Amniotic epithelial cell (primary cell): ENCODE results near the gene DLEC1.
A peak's percentile ranks its signal among the peaks of the same experiment; 100 is the strongest.
"Not testable (repeated sequence)": the region's sequence is repeated elsewhere in the genome, so short reads cannot be mapped to it uniquely, and the experiment has no call there.

ENCODE experiments used
- DNase-seq: peaks from one replicate; pipeline ENCODE4 v3.0.0-alpha.2; 2010; ENCODE audit warnings: low read depth

DLEC1 gene

DNA sequence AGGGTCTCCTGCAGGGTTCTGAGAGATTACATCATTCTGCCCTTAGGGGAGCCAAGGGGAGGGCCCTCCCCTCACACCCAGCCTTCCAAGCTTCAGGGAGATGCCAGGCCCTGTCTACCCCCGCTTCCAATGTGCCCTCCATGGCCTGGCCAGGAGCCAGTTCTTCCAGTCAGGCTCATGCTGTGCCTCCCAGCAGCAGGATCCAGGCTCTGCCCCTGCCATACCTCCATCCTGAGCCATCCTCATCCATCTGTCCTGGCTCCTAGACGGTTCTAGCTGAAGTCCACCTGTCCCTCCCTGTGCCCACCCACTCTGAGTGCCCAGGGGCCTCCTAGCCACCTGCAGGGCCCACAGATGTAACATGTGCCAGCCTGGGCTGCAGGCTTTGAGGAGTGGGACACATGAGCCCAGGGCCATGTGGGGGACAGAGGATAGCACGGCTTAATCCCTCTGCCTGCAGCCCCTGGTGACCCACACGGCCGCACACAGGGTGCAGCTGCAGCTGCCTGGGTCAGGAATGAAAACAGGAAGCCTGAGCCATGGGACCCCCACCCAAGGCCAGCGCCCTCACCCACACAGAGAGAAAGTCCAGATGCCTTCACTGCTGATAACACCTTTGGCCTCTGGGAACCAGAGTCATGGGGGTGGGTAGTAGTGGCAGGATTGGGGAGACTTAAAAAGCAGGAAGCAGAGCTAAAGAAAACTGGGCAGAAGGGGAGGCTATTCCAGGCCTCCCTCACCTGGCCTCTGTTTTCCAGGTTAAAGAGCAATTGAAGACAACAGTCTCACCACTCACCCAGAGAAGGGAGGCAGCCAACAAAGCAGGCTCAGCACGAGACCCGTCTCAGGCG lies 21.3 kb upstream of the DLEC1 start:
- DNase-seq = no peak

GRCh38 chr3:38018296-38019266 lies 20.4 kb upstream of the DLEC1 start:
- DNase-seq = no peak

GRCh38 chr3:38019658-38020341 lies 19.2 kb upstream of the DLEC1 start:
- DNase-seq = no peak

- DNase-seq = no peak
Measured at GRCh38 chr3:38020342-38020726, 18.7 kb upstream of the DLEC1 start.

GRCh38 chr3:38021196-38021595 lies 17.8 kb upstream of the DLEC1 start:
- DNase-seq = no peak

DNA sequence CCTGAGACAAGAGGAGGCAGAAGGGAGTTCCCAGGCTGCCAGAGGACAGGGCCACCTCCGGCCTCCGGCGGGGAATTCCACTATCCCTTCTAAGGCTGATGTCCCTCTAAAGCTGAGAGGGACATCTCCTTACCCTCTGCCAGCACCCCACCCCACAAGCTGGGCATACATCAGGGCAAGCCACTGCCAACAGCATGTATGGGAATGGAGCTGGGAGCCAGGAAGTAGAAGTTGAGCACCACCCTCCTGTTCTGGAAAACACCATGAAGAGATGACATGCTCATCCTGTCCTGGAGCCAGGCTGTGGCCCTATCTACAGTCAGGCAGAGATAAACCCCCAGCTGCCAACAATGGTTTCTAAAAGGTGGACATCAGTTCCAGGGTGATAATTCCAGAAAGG lies 16.7 kb upstream of the DLEC1 start:
- DNase-seq = no peak

DNA sequence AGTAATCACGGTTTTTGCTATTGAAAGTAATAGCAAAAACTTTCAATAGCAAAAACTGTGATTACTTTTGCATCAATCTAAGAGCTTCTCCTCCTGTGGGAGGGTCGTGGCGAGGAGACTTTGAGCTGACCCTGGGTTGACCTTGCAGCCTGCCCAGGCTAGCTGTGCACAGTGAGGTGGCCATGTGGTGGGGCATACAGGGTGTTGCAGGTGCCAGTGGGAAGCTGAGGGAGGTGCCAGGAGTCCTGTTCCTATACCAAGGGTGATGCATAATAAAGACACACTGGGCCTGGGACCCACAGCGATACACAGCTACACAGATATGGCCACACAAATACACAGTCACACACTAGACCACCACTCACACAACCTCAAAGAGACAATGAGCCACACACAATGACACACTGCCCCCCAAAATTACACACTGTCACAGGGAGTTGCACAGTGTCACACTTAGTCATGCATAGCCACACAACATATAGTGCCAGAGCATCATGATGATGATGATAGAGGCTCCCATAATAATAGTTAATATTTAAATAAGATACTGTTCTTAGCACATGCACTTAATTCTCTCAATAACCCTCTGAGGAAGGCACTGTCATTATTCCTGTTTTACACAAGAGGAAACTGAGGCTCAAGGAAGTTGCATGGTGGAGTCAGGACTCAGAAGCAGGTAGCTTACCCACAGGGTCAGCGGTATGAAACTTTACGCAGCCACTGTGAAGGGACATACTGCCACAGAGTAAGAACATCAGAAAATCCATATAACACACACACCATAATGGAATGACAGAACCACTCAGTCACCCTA lies 15.9 kb upstream of the DLEC1 start:
- DNase-seq = no peak

DNA sequence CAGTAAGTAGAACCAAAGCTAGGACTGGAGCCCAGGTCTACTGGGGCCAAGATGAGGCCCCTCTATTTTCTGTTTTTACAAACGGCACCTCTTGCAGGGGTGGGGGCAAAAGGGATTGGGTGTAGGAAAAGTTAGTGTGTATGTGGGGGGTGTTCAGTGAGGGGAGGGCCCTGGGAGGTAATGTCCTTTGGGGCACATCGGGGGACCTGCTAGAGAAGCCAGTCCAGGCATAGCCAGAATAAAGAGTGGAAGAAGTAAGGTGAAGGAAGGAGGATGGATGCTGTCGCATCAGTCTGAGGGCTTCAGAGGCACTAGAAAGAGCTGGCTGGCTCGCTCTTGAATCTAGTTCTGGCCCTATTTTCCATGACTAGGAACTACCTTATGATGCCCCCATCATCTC lies 12.2 kb upstream of the DLEC1 start:
- no peak for DNase-seq

DNA sequence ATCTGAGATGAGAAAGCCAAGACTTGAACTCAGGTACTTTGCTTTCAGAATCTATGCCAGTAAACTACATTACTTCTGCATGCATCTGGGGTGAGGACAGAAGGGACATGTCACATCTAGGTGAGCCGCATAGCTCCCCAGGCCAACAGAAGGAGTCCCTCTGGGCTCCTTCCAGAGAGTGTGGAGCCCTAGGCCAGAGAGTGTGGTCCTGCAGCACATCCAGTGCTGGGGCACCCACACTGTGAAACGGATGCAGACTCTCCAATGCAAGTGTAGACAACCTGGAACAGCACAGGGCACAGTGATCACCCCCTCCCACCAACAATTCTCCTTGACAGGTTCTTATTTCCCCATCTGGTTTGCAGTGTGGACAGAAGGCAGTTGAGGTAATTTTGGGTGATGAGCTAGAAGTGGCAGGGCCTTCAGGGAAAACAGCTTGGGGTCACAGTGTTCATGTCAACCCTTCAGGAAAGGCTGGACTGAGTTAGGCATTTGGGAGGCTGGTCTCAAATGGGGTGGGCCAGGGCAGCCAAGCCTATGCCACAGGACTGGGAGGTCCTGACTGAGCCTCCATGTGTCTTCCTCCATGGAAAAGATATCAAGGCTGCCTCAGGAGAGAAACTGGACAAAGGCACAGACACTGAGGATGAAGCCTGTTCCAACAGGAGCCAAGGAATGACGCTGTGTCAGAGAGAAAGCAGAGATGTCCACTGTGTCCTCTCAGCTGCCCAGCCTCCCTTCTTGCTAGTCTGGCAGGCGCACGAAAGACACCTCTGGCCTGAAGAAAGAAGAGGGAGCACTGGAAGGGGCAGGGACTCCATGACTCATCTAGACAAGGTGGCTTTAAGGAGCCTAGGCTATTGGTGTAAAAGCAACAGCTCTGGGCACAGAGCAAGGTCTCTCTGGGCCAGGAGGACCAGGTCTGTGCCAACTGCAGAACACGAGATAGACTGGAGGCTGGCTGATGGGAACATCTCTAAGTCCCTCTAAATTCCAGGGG lies 11.2 kb upstream of the DLEC1 start:
- no peak for DNase-seq

- no peak for DNase-seq
Measured at GRCh38 chr3:38028621-38029361, 10.2 kb upstream of the DLEC1 start.

- DNase-seq = peak; percentile 20
Measured at GRCh38 chr3:38029400-38030125, 9.4 kb upstream of the DLEC1 start, which contains the start of gene PLCD1. TSS of gene PLCD1 (minus strand) at chr3:38029642. CDS start at chr3:38029539, 103 bp downstream.

- no peak for DNase-seq
Measured at GRCh38 chr3:38030126-38031021, 8.6 kb upstream of the DLEC1 start.

GRCh38 chr3:38031022-38031994 lies 7.7 kb upstream of the DLEC1 start:
- no peak for DNase-seq

DNA sequence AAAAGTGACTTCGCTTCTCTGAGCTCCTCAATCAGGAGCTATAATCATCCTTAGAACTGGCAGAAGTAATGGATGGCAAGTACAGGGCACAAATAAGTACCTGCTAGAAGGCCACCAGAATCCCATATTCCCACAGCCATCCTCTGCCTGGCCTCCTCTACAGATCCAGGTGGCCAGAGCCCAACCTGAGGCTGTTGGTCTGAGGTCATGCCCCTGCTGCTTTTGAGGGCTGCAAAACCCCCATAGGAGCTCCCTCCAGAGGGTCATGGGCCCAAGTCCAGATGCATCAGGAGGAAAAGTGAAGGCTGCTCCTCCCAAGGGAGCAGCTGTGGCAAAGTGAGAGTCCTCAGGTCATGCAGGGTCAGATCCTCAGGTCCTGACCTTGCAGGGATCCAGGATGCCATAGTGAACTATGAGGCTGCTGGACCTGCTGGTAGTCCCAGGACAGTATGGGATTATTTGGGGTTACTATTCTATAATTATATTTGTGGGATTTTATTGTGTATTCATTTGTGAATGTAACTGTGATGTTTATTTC lies 6.6 kb upstream of the DLEC1 start:
- no peak for DNase-seq

DNA sequence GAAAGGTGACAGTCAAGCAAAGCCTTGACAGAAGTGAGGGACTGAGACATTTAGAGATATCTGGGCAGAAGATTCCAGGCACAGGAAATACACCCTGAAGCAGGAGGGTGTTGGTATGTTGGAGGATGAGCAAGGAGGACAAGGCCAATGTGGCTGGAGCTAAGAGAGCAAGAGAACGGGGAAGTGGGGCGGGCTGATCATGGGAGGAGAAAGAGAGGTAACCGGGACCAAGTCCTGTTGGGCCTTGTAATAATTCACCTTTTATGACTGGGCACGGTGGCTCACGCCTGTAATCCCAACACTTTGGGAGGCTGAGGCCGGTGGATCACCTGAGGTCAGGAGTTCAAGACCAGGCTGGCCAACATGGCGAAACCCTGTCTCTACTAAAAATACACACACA lies 5.4 kb upstream of the DLEC1 start:
- not testable (repeated sequence) for DNase-seq

GRCh38 chr3:38034335-38034734 lies 4.7 kb upstream of the DLEC1 start:
- DNase-seq = not testable (repeated sequence)
